NCI-H2081 treated with DMSO at 0.1 percent for 48 hours (cell line): ENCODE data around the gene CEMIP2.

Experiments used
- DNase-seq: peaks from one replicate; lab custom pipeline; 2025; lab: John Stamatoyannopoulos, UW

CEMIP2 gene

GRCh38 chr9:71746023-71746757 is 22.1 kb downstream of the CEMIP2 start:
- DNase-seq, result no peak

DNA sequence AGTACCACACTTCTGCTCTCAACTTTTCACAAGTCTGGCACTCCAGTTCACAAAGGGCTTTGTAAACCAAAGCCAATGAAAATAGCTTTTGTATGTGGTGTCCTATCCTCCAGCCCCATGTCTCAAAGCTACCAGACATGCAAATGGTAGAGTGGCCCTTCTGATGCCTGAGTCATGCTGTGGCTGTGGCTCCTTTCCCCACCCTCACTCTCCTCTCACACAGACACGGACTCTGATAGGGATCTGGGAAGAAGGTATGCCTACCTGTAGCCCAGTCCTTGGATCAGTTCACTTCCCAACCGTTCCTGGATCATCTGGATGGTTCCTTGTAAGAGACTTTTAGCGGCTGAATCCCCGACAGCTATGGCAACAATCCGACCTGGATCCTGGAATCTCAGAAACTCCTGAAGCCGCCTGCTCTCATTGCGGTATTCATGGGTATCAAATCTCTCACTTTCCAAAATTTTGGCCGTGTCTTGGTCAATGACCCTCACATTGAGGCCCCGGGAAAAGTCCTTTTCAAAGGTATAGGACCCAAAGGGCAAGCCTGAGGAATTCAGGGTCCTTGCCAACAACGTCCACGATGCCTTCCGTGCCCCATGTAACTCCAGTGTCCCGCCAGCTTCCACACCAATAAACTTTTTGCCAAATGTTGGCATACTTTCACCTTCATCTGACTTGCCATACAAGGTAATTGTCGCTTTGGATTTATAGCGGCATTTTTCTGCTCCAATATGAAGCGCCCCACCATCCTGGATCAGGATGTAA is 23.4 kb downstream of the CEMIP2 start:
- DNase-seq, result no peak

DNA sequence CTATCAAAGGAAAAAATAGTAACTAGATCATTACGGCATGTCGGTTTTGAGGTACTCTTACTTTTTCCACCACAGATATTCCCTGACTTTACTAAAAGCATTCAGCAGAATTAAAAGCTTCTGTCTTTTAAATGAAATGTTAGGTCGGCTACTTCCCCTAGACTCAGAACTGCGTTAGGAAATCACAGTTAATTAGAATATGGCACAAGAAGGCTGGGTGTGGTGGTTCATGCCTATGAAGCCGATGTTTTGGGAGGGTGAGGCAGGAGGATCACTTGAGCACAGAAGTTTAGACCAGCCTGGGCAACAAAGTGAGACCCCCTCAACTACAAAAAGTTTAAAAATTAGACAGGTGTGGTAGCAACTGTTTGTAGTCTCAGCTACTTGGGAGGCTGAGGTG is 24.4 kb downstream of the CEMIP2 start:
- no peak for DNase-seq

GRCh38 chr9:71743217-71743705 is 25.1 kb downstream of the CEMIP2 start:
- no peak for DNase-seq

DNA sequence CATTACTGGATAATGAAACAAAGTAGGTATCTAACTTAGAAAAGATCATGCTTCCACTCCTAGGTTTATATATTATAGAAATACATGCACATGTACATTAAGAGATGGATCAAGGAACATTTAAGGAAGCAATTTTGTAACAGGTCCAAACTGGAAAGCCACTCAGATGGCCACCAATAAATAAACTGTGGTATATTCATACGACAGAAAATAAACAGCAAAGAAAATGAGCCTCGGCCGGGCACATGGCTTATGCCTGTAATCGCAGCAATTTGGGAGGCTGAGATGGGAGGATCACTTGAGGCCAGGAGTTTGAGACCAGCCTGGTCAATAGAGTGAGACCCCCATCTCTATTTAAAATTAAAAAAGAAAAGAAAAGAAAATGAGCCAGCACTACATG is 25.6 kb downstream of the CEMIP2 start:
- DNase-seq, result no peak

DNA sequence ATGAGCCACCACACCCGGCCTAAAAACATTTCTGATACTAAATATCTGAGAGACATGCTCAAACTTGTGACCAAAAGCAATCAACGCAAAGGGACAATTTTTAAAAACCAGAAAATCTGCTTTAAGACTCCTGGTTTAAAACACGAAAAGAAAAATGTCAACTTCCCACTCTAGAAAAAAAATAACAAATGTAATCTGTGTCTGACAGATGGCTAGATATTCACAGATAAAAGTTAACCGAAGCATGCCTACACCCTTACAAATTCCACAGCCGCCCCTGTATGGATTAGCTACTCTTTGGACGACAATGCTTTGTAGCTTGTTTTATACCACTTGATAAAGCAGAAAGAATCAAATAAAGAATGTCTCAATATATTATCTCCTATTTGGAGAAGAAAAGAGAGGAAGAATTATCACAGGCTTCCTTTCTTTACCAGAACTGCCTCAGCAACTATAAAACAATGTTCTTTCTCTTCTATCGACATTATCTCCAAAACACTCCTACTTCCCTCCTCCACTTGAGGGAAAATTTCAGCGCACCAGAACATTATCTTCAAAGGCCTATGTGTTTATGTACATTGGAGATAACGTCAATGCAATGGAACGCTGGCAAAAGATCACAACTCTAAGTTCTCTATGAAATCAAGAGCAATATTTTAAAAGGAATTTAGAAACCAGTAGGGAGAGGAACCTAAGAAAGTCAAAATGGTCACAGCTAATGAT is 26.2 kb downstream of the CEMIP2 start:
- no peak for DNase-seq

DNA sequence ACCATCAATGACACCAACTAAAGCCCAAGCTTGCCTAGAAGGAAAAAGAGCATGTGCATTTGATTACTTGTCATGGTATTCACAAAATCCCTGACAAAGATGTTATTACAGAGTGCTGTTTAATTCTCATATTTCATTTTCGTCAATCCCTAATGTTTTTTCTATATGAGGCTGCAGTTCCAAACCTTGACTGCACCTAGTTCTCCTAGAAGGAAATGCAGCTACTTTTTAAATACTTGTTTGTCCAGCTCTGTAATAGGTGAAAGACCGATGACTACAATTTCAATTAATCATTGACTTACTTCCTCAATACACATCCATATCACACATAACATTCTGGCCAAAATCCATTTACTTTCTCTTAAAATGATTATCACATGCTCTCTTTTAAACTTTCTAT is 28.1 kb downstream of the CEMIP2 start:
- DNase-seq, result no peak

DNA sequence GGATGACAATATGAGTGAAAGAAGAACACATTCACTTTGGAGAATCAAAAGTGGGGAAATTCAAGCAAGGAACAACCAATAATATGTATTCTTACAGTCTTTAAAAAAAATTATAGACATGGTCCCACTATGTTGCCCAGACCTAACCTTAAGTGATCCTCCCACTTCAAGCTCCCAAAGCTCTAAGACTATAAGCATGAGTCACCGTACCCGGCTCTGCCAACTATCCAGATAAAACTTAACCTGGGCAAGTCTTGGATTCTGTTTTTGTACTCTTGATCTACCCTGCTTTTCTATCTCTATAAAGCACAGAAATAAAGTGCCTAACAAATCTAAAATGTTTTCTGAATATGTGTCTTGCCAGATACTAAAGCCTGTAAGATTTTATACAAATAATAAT is 30.9 kb downstream of the CEMIP2 start:
- DNase-seq, result no peak

DNA sequence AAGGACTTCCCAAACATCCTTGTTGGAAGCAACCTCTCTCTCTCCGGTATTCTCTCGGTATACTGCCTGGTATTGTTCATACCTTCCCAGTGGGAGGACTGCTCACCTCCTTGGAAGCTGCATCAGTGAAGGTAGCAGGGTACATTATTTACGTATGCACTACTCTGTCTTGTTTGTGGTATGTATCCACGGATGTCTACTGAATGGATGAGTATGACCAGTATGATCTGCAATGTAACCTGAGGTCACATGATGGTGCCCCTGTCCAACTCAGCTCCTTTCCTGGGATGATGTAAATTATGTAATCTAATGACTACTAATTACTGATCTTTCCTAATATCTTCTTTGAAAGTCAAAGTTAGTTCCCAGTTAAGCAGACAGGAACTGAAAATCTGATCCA is 32.1 kb downstream of the CEMIP2 start:
- DNase-seq, result no peak

DNA sequence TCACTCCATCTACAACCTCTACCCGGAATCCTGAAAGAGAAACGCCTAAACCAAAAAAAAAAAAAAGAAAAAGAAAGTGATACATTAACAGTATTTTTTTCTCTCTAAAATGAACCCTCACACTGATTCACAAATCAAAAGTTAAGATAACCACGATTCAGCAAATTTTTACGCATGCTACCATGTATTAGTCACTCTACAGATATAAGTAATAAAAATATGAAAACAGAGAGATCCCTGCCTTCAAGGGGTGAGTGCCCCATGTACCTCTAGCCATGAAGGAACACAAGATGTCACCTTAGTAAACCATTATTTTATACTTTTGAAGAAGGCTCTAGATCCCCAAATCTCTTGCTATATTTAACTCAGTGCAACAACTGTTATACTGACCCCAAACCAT is 33.4 kb downstream of the CEMIP2 start:
- DNase-seq, result no peak

DNA sequence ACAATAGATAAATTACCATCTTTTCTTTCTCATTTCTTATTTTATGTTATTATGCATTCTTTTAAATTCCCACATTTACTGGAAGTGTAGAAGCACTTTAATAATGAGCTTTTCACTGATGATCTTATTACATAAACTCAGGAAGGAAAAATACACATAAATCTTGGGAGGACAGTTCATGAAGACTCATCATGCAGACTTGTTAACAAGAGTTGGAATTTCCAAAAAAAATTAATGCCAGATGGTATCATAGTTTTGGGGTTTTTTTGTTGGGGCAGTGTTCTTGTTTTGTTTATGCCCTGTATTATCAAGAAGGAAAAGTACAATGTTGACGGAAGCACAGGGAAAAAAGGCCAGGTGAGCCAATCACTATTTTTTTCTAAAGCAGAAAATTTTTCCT is 35.1 kb downstream of the CEMIP2 start:
- DNase-seq, result no peak

- no peak for DNase-seq
Observed at GRCh38 chr9:71729816-71730526, 38.3 kb downstream of the CEMIP2 start.

DNA sequence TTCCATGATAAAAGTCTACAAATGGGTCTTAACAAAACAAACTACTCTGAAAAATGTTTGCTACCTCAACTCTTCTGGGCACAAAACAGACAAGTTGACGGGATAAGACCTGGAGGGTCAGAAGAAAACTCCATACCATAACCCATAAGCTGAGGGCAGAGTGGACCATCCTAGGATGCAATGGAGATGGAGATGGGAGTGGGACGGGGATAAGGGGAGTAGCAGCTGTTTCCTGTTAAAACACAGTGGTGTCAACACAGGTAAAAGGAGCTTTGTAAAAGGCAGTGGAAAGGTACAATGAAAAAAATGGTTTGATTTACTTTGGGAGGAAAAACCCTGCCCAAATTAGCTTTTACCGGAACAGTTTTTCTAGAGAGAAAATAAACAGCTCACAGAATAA is 41.6 kb downstream of the CEMIP2 start:
- no peak for DNase-seq

DNA sequence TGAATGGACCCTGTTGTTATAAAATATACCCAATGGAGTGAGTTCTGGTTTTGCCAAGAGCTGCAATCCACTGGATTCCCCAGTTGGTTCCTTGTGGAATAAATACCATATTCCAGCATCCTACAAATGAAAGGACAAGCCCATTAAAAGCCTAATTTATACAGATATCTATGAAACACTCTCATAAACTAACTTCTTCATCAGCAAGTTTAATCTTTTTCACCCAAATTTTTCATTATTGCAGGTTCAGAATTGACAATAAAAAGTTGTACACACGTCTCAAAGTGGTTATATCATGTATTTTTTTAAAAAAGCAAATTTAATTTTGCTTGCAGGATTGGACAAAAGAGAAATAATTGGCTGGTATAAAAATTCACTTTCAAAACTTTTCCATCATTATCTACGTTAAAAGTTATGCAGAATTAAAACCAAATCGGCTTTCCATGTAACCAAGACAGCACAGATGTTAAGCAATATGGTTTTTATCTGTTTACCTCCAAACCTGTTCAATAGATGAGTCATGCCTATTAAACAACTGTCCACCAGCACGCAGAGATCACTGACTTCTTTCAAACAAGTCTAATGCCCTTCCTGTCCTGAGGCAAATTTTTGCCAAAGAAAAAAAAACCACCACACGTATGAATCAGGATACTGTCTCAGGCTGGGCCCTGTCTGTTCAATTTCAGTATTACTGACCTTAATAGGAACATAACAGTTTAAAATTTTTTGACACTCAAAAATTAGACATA is 42.5 kb downstream of the CEMIP2 start:
- DNase-seq, result no peak

- DNase-seq, result no peak
Observed at GRCh38 chr9:71721855-71722254, 46.5 kb downstream of the CEMIP2 start.

GRCh38 chr9:71719562-71719961 is 48.8 kb downstream of the CEMIP2 start:
- no peak for DNase-seq

- no peak for DNase-seq
Observed at GRCh38 chr9:71719088-71719487, 49.2 kb downstream of the CEMIP2 start.

GRCh38 chr9:71716138-71716909 is 52.0 kb downstream of the CEMIP2 start:
- no peak for DNase-seq

DNA sequence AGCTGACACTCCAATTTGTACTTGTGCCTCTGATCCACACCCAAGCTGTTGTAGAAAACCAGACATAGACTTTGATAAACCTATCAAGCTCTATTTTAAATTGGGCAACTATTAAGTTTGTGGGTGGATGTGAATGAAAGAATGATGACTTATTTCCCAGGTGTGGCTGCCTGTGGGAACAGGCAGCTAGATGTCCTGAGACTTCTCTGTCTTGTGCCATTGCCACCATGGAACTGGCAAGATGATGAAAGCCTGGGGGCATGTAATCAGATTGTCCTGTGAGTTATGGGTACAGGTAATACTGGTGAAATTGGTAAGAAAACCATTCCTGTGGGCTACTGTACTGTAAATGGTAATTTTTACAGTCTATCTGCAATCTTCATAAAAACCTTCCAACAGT is 57.5 kb downstream of the CEMIP2 start:
- DNase-seq, result no peak

DNA sequence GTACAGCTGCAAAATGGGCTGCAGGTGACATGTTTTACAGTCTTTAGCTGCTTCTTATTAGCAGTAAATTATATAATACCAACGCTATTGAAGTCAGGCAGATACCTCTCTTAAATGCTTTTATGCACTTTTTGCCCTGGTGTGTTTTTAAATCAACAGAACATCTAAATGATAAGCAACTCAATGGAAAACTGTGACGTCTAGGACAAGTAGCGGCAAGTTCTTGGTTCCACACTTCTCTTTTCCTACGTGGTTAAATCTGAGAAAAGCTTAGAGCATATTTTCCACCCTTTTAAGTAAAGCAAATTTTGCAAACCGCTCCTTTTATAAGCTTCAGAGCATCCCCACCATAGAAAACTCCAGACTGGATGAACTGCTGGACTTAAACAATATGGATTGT is 58.1 kb downstream of the CEMIP2 start:
- DNase-seq, result no peak

DNA sequence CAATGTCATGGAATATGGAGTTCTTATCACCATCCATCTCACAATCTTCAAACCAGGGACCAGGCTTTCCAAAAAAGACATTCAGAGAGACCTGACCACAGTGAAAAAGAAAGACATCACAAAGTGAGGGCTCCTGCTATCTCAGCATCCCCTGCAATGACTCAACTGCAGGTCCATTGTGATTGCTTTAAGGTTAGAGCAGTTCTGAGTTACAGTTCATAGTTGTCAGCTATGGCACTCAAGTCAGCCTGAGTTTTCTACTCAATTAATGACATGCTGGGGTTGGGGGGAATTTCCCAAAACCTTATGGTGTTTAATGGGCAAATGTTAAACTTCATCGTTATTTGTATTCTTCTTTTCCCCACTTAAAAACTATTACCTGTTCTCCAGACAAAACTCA is 58.9 kb downstream of the CEMIP2 start:
- DNase-seq, result no peak
